ENCODE results near the gene PICALM.
"Not testable (repeated sequence)": the region's sequence is repeated elsewhere in the genome, so short reads cannot be mapped to it uniquely, and the experiment has no call there.

Gene PICALM

DNA sequence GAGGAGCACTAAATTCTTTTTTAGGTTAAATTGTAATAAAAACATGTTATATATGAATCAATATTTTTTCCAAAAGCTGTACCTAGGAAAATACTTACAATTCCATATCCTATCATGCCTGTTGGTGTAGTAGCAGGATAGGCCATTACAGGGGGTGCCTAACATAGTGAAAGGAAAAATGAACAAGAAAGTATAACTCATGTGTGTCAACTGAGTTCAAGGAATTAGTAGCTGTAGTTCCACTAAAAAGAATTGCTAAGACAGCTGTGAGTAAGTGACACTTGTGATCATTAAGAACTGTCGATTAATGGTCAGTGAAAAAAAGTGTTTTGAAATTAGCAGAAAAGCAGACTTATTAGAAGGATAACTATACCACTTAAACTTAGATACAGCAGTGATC, 92.4 kb downstream of the PICALM start:
- no peak for DNase-seq (ENCODE audit: low read depth)

DNA sequence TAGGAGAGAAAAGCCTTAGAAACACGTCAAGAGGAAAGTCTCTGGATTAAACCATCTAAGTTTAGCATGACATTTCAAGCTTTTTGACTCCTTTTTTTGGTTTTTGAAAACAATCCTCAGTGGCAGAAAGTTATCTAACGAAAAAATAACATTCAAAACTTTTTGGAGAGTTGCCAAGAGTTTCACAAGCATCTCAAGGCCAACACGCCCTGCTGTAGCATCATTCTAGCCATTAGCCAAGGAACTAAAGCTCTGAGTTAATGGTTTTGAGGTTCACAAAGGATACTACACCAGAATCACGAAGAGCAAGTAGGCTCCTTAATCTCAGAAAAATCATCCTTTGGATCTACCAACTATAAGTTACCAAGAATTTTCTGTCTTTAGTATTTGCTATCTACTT, 94.8 kb downstream of the PICALM start:
- DNase-seq (ENCODE audit: low read depth): no peak

- DNase-seq (ENCODE audit: low read depth): no peak
Observed at GRCh38 chr11:85970593-85970992, 98.3 kb downstream of the PICALM start.

DNA sequence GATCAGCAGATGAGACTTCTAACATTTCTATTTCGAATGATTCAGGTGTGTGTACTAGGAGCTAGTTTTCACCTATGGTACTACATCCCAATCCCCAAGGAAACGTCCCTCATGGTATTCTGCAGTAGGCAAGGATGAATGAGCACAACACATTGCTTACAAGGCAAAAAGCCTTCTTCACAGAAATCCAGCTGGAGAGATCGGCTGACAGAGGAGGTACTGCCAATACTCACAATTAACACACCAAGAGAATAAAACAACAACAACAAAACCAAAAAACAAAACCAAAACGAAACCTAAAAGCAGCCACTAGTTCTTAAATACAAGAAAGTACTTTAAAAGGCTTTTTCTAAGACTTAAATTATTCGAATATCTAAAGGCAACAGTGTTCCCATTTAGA, 101.4 kb downstream of the PICALM start:
- no peak for DNase-seq (ENCODE audit: low read depth)

- DNase-seq (ENCODE audit: low read depth): no peak
Observed at GRCh38 chr11:85965202-85965601, 103.7 kb downstream of the PICALM start.

DNA sequence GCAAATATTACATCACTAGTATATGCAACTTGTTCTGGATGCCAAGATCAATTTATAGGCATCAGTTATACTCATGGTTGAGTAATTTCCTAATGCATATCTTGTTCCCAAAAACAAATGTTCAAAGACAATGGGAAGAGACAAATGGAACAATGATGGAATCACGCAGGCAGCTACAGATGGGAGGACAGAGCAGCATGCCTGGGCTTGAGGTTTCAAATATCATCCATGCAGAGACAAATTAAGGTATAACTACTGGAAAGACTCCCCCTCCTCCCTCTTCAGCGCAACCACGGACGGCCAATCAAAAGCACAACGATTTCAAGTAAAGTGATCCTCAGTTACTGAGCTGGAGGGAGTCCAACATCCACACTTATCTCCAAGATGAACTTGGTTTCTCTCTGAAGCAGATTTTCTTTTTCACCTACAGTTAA, 106.9 kb downstream of the PICALM start:
- DNase-seq (ENCODE audit: low read depth): no peak

- DNase-seq (ENCODE audit: low read depth): no peak
Observed at GRCh38 chr11:85961130-85961529, 107.8 kb downstream of the PICALM start.

GRCh38 chr11:85960678-85961077, 108.2 kb downstream of the PICALM start:
- DNase-seq (ENCODE audit: low read depth): no peak

GRCh38 chr11:85955531-85955930, 113.4 kb downstream of the PICALM start:
- DNase-seq (ENCODE audit: low read depth): no peak

DNA sequence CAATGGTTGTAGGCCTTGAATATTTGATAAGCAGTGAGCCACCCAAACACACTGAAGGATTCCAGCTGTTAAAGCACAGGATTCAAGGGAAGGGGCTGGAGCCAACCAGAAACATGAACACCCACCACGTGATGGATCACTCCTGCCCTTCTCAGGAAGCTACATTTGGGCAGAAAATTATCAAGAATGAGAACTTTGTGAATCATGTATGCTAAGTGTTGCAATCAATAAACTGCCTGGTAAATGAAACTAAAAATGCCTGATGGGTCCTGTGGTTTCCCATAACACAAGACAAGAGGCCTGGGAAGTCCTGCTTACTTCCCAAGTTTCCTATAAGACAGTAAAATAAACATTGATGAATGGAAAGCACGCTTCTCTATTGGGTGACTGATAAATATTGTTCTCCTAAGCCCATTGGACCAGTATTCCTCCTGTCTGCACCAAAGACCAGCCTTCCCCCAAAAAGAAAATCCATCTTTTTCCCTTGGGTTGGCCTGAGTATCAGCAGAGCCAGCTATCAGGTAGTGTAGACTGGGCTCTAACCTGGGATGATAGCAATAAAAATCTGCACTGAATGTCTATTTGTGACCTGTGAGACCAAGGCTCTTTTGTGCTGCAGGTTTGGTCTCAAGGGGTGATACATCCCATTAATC, 115.3 kb downstream of the PICALM start:
- DNase-seq (ENCODE audit: low read depth): no peak

DNA sequence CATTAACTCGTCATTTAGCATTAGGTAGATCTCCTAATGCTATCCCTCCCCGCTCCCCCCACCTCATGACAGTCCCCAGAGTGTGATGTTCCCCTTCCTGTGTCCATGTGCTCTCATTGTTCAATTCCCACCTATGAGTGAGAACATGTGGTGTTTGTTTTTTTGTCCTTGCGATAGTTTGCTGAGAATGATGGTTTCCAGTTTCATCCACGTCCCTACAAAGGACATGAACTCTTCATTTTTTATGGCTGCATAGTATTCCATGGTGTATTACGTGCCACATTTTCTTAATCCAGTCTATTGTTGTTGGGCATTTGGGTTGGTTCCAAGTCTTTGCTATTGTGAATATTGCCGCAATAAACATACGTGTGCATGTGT, 116.8 kb downstream of the PICALM start:
- DNase-seq (ENCODE audit: low read depth): not testable (repeated sequence)

- no peak for DNase-seq (ENCODE audit: low read depth)
Observed at GRCh38 chr11:85951428-85952107, 117.3 kb downstream of the PICALM start.

DNA sequence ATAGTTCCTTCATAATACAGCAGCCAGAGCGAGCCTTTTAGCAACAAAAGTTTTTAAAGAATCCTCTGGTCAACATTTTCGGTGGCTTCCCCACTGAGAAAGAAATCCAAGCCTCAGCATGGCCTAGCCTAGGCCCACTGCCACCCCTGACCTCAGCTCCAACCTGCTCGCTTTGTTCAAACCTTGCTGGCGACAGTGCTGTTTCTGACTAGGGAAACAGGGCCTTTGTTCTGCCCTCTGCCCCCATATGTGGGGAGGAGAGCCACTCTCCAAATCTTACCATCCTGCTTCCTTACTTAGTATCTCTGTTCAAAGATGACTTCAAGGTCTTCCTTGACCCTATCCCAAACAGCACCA, 117.9 kb downstream of the PICALM start:
- DNase-seq (ENCODE audit: low read depth): no peak

- no peak for DNase-seq (ENCODE audit: low read depth)
Observed at GRCh38 chr11:85950317-85951048, 118.4 kb downstream of the PICALM start.

GRCh38 chr11:85949798-85950197, 119.1 kb downstream of the PICALM start:
- DNase-seq (ENCODE audit: low read depth): no peak

GRCh38 chr11:85948884-85949283, 120.0 kb downstream of the PICALM start:
- no peak for DNase-seq (ENCODE audit: low read depth)

DNA sequence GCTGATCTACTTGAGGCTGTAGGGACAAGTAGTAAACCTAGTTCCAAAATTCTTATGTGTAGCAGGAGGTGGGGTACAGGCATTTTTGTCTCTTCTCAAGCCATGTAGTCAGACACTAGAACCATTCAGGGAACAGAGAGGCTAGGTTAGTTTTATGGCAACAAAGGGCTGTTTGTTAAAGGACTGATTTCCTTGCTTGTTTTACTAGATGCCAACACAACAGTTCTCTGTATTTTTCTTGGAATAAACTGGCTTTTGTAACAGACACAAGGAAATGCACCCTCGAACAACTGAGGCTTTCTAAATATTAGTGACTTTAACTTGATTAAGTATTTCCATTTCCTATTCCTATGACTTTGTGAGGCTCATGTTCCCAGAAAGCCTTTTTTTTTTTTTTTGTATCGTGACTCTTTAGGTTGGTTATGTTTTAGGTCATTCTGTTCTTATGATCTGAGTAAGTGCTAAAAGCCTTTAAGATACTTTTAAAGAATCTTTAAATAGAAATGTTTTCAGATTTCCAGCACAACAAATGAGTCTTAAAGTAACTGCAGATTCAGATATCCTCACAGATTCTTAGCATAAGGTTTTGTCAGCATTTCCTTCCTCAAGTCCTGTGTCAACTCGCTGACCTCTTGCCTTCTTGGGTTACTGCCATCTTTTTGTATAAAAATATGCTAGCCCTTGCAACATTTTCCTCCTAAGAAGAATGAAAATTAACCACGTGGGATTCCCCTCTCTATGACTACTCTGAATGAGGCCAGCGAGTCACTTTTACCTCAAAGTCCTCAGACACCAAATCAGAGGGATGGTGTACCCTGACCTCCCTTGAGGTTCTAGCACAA, 121.2 kb downstream of the PICALM start:
- no peak for DNase-seq (ENCODE audit: low read depth)

- no peak for DNase-seq (ENCODE audit: low read depth)
Observed at GRCh38 chr11:85946221-85946620, 122.7 kb downstream of the PICALM start.

DNA sequence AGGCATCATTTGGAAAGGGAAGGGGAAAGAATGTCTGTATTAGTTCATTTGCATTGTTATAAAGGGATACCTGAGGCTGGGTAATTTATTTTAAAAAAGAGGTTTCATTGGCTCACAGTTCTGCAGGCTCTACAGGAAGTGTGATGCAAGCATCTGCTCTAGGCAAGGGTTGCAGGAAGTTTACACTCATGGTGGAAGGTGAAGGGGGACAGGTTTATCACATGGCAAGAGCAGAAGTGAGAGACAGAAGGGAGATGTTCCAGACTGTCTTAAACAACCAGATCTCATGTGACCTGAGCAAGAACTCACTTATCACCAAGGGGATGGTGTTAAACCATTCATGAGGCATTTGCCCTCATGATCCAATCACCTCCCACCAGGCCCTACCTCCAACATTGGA, 123.1 kb downstream of the PICALM start:
- no peak for DNase-seq (ENCODE audit: low read depth)

GRCh38 chr11:85945296-85945695, 123.6 kb downstream of the PICALM start:
- DNase-seq (ENCODE audit: low read depth): no peak

DNA sequence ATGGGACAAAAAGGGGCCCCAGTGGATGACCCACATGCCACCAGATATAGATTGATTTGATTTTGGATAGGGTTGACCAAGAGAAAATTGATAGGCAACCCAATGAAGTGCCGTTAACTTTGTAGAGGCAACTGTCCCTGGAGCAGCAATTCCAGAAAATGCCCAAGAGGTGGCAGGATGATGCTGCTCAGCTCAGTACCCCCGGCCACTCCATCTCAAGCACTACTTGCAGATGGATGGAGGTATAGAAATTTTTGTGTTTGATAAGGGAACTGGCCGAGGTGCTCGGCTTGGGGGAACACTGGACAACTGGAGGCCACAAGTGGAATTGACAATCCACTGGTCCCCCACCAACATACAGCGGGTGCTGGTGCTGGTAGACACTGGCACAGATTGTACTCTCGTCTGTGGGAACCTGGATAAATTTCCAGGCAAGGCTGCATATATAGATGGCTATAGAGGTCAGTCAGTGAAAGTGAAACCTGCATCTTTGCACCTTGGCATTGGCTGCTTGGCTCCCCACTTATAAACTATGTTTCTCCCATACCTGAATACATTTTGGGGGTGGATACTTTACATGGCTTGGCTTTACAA, 127.4 kb downstream of the PICALM start:
- no peak for DNase-seq (ENCODE audit: low read depth)

All from HS-27A (cell line).